KG1 (cell line): Measurements from ENCODE around the gene EXOC6B.
"Not testable (repeated sequence)": the region's sequence is repeated elsewhere in the genome, so short reads cannot be mapped to it uniquely, and the experiment has no call there.

Experiments used
- DNase-seq: peaks from one replicate; lab custom pipeline; 2025; lab: John Stamatoyannopoulos, UW

Gene EXOC6B

GRCh38 chr2:72543497-72544216 is 282.2 kb downstream of the EXOC6B start:
- DNase-seq, result no peak

DNA sequence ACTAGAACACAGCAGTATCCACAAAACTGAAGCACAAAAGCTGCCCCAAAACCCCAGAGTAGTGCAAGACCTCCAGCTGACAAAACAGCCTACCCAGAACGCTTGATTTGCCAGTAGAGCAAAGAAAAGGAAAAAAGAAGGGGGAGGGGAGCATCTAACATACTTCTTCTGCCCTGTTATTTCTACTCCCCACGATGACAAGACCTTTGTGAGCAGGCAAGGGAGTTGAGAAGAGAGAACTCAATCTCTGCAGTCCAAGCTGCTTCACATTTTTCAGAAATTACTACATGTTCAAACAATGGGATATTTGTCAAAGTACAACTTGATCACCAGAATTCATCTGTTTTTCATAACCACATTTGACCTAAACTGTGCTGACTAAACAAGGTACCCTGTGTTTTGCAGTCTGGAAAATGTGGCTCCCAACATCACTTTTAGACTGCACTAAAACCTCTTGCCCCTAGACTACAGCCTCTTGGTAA is 286.7 kb downstream of the EXOC6B start:
- DNase-seq, result no peak

GRCh38 chr2:72538486-72538885 is 287.3 kb downstream of the EXOC6B start:
- DNase-seq, result no peak

- DNase-seq, result not testable (repeated sequence)
Measured at GRCh38 chr2:72535586-72535985, 290.2 kb downstream of the EXOC6B start.

DNA sequence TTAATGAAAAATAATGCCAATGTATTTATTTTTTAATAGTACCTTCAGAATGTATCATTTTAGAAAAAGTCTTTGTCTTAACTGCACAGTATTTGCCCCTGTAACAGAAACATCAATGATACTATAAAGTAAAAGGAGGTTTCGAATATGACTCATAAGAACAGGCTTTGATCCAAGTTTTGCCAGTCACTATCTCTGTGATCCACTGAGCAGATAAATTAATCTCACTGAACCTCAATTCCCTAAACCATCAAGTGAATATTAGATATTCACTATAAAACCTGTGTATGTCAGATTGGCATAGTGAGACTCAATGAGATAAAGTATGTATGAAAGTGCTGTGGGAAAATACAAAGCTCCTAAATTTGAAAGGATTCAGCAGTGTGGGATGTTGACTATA is 292.1 kb downstream of the EXOC6B start:
- DNase-seq, result no peak

GRCh38 chr2:72527424-72527823 is 298.4 kb downstream of the EXOC6B start:
- DNase-seq, result no peak

DNA sequence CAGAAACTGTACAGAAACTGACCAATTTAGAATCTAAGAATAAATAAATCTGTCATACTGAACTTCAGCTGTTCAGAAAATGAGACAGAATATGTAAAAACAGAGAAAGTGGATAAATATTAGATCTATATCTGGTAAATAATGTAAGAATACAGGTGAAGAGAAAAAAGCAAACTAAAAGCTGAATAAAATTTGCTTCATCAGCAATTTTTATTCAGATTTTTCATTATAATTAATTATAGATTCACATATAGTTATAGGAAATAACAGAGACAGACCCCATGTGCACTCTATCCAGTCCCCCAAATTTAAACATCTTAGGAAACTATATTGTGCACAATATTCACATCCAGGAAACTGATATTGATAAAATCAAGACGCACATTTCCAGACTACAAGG is 299.2 kb downstream of the EXOC6B start:
- DNase-seq, result no peak

GRCh38 chr2:72524071-72524470 is 301.8 kb downstream of the EXOC6B start:
- DNase-seq, result no peak

DNA sequence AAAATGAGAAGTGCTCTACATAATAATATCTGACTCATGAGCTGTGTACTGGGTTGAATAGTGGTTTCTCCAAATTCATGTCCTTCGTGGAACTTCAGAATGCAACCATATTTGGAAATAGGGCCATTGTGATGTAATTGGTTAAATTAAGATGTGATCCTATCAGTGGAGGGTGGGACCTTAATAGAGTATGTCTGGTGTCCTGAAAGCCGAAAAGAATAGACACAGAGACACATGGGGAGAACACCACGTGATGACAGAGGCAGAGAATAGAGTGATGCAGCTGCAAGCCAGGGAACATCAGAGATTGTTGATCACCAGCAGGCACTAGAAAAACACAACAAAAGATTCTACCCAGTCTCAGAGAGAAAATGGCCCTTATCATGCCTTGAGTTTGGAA is 310.1 kb downstream of the EXOC6B start:
- DNase-seq, result no peak

- no peak for DNase-seq
Measured at GRCh38 chr2:72513011-72513410, 312.8 kb downstream of the EXOC6B start.

DNA sequence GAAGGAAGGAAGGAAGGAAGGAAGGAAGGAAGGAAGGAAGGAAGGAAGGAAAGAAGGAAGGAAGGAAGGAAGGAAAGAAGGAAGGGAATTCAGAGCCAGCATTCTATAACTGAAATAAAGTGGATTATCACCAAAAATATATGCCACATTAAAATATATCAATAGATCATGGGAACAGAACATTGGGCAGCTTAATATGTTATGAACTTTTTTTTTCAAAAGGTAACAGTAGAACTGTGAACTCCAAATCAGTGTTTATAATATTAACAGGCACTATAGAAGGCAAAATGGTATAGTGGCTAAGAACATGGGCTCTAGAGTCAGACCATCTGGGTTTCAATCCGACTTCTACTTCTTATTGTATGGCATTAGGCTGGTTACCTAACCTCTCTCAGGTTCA is 313.5 kb downstream of the EXOC6B start:
- DNase-seq, result no peak

DNA sequence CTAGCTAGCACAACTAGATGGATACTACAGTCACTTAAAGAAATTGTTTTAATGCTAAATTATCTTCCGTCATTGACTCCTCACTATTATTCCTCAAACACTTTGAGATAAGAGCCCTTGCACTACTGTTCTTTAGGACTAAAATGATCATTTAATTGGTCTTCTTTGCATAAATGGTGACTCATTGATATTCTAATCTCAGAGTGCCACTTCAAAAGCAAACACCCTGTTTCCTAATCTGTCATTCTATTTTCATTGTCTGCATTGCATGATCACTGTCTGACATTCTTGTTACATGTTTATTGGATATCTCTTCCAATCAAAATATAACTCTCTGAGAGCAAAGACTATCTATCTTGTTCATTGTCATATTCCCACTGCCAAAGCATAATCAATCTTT is 313.9 kb downstream of the EXOC6B start:
- DNase-seq, result no peak

- DNase-seq, result no peak
Measured at GRCh38 chr2:72497763-72498162, 328.1 kb downstream of the EXOC6B start.

- DNase-seq, result no peak
Measured at GRCh38 chr2:72496479-72496878, 329.4 kb downstream of the EXOC6B start.

DNA sequence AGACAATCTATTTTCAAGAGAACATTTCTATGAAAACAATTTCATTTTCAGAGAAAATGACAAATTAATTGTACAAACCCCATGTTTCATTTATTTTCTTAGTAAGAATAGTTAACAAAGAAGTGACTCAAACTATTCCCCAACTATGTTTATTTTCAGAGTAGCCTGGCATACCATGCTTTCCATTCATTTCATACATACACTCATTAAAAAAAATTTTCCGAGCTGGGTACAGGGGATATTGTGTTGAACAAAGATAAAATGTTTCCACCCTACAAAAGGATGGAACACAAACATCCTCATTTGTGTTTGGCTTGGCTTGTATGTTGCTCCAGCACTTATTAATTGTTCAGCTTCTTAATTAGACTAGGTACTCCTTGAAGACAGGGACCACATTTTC is 331.4 kb downstream of the EXOC6B start:
- no peak for DNase-seq

GRCh38 chr2:72484622-72485021 is 341.2 kb downstream of the EXOC6B start:
- DNase-seq, result not testable (repeated sequence)

DNA sequence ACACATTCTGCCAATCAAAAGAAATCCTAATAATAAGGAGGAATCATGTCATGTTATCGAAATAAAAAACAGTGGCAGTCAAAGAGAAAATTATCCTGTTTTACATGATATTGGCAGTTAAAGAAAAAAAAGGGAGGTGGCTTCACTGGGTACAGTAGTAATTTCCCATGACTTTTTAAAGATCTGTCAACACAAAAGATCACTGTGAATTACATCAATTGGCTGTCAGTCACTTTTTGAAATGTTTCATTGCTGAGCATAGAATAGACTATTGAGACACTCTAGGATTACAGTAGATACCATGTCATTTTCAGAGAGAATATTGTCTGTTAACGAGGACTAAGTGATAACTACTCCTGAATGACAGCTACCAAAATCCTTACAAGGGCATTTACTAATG is 342.5 kb downstream of the EXOC6B start:
- no peak for DNase-seq

GRCh38 chr2:72475246-72475645 is 350.6 kb downstream of the EXOC6B start:
- no peak for DNase-seq

DNA sequence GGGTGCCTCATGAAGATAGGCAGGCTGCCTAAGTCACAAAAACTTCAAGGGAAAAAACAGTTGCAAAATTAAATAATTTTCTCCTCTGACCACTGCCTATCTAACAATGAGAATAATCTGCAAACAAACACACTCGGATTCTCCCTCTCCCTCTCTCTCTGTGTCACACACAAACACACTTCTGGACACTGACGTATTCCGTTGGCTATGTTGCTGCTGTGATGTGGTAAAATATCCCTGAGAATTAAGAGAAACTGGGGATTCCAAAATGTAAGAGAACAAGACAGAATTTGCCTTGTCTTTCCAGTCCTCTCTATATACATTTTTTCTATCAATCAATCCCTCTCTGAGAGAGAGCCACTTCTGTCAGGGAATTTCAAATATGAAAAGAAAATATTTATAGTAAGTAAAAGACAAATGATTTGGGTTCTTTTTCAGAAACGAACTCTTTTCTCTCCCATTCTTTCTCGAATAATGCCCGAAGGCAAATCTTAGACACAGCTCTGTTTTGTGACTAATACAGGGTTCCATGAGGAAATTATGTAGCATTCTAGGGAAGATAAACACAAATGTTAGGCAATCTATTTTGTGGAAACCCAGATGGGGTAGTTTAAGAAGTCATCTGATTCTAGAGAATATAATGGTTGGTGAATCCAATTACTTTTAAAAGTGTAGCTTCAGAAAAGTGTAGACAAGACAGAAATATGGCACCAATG is 367.9 kb downstream of the EXOC6B start:
- DNase-seq, result no peak

- no peak for DNase-seq
Measured at GRCh38 chr2:72454189-72454588, 371.6 kb downstream of the EXOC6B start.

- DNase-seq, result no peak
Measured at GRCh38 chr2:72442270-72442669, 383.6 kb downstream of the EXOC6B start.

DNA sequence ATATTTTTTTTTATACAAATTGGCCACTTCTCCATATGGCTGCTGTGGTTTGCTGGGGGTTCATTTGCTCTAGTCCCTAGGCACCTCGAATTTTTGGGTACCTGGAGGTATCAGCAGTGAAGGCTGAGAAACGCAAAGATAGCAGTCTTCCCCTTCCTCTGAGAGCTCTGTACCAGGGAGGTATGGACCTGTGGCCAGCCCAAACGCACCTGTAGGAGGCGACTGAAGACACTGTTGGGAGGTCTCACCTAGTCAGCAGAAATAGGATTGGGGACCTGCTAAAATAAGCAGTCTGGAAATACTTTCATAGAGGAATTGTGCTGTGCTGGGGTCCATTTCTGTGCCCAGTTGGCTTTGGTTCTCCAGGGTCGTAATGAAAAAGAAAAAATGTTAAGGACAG is 385.9 kb downstream of the EXOC6B start:
- DNase-seq, result no peak

- DNase-seq, result no peak
Measured at GRCh38 chr2:72438364-72438763, 387.5 kb downstream of the EXOC6B start.

- DNase-seq, result no peak
Measured at GRCh38 chr2:72431737-72432136, 394.1 kb downstream of the EXOC6B start.
